ENCODE measurements around the gene SERF1B.
"Not testable (repeated sequence)": the region's sequence is repeated elsewhere in the genome, so short reads cannot be mapped to it uniquely, and the experiment has no call there.

SERF1B gene

DNA sequence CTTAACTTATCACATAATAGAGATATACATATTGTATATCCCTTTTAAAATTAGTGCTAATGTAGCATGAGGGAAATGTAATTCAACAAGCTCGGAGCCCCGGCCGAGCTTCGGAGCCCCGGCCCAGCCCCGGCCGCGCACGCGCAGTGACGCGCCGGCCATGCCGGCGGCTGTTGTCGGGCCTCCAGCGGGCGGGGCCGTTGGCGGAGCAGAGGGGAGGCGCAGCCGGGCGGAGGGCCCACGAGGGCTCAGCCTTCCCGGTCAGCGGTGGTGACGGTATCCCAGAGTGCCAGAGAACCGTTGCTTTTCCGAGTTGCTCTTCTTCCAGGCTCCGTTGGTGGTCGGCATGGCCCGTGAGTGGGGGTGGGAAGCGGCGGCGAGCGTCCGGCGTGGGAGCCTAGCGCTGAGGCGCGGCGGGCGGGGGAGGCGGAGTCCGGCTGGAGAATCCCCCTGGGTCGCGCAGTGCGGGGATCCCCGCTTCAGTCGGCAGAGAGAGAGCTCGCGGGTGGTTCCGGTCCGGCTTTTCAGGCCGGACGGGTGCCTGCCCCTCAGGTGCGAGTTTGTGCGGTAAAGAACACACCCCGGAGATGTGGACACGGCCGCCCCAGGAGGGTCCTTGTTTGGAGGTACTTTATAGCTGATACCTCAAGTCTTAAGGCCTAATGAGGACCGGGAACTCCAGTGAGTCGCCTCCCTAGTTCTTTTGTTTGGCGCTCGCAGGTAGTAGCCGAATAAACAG is at the start of gene SERF1B:
Gene SERF1B, plus strand, starts transcription at position 146 of the 739 bp plus-strand sequence. Its CDS starts 201 bp downstream, at position 347.
- not testable (repeated sequence) for H3K27ac ChIP-seq

DNA sequence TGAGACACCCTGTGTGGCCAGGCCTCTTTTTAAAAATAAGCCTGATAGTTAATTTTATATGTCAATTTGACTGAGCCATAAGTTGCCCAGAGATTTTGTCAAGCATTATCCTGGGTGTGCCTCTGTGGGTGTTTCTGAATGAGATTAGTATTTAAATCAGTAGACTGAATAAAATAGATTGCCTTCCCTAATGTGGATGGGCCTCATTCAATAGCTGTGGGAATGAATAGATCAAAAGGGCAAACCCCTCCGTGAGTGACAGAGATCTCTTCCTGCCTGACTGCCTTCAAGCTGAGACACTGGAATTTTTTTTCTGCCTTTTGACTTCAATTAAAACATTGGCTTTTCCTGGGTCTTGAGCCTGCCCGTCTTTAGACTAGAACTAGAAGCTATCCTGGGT is 33.3 kb upstream of the SERF1B start:
- not testable (repeated sequence) for H3K27ac ChIP-seq

DNA sequence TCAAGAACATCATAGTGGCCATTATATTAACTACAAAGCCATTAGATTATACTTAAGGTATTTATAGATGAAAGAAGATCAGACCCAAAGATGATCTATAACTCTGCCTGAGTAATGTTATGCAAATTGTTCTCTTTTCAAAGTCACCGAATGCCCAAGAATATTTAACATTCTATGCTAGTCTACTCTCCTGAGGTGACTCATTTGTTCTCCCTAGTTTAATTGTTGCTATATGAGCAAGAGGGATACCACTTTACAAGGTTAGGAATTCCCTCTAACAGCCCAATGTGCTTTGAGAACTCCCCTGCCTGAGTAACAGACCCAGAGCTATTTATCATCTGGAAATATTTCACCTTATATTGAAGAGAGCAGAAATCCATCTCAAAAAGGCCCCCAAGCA is 29.5 kb upstream of the SERF1B start:
- not testable (repeated sequence) for H3K27ac ChIP-seq

DNA sequence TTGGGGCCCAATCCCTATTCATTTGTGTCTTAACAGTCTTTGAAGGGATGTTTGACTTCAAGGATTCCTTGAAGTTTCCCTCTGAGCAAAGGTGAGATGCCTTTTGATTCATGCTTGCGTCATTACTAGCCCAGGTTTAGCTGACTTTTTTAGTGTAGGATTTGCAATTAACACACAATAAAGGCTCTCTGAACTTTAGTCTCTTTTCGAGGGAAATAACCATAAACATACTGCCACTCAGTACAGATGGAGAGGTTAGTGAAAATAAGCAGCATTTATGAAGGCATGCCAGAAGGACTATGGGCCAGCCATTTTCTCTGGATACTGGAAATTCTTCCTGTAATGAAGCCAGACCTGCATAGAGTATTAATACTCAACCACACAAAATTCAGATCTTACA is 4.4 kb upstream of the SERF1B start:
- H3K27ac ChIP-seq = not testable (repeated sequence)

DNA sequence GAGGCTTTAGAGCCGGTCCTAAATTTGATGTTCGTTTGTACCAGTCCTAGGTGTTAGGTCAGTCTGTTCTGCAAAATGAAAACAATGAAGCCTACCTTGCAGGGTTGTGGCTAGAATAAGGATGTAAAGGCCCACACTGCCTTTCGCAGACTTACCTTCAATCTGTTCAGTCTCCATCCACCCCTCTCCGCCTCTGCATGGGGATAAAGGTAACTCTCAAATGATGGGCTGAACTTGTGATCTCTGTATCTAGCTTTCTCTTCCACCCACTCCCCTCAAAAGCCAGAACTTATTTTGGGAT is 744 bp downstream of the SERF1B start:
- H3K27ac ChIP-seq = not testable (repeated sequence)

DNA sequence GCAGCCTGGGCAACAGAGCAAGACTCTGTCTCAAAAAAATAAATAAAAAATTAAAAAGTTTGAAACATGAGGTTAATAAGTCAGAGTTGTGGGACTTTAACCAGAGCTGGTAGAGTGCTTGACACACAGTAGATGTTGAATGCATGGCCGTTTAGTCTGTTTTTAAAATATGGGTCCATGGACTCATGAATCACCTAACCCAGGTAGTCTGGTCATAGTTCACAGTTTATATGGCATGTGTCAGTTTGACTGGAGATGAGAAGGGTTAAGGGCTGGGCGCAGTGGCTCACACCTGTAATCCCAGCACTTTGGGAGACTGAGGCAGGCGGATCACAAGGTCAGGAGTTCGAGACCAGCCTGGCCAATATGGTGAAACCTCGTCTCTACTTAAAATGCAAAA is 6.2 kb downstream of the SERF1B start:
- not testable (repeated sequence) for H3K27ac ChIP-seq

DNA sequence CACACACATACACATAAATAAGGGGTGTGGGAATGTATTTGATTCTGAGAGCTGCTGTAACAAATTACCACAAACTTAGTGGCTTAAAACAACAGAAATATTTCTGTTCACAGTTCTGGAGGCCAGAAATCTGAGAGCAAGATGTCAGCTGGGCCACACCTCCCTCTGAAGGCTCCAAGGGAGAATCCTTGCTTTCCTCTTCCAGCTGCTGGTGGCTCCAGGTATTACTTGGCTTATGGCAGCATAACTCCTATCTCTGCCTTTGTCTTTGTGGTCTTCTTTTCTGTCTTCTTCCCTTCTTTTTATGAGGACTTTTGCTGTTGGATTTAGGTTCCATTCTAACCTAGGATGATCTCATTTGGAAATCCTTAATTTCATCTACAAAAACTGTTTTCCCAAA is 16.4 kb downstream of the SERF1B start:
- not testable (repeated sequence) for H3K27ac ChIP-seq

DNA sequence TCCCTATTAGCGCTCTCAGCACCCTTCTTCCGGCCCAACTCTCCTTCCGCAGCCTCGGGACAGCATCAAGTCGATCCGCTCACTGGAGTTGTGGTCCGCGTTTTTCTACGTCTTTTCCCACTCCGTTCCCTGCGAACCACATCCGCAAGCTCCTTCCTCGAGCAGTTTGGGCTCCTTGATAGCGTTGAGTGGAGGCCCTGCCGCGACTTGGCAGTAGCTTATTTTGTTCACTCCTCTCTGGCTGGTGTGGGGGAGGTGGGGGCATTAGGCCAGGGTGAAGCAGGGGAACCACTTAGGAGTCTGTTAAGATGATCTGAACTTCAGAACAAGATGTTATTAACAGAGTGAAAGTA is 24.7 kb downstream of the SERF1B start:
- H3K27ac ChIP-seq = not testable (repeated sequence)

DNA sequence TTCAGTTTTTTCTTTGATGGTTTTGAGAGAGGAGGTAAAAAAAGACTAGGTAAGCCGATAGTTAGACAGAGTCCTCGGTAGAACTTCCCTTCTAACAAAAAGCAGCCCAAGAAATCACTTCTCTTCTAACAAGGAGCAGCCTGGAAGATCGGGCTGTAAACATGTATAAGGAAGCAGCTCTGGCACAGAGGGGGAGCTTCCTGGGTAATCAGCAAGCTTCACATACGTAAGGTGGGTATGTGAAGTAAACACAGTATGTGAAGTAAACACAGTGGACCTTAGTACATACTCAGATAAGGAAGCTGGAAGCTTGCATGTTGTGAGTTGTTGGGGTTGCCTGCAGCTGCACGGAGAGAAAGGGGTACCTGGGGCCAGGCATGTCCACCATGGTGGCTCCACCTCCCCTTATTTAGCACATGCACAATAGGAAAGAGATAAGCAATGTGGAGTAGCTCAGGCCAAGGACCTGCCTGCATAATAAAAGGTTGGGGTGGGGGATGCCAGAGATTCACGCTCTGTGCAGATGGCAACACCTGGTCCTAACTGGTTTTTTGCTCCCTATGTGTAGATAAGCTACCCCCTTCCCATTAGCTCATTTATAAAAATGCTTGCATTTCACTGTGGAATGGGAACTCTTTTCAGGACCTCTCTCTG is 31.4 kb downstream of the SERF1B start:
- H3K27ac ChIP-seq = not testable (repeated sequence)

DNA sequence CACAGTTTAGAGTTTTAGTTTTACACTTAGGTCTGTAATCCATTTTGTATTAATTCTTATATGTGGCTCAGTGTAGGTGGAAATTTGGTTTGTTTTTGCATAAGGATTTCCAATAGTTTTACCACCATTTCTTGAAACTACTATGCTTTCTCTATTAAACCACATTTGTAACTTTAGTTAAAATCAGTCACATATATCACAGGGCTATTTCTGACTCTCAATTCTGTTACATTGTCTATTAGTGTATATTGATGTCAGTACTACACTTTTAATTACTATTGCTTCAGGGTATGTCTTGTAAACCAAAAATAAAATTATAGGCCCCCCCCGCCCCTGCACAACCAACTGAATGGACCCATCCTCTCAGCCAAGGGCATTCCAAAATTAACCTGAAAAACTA is 32.1 kb downstream of the SERF1B start:
- not testable (repeated sequence) for H3K27ac ChIP-seq

DNA sequence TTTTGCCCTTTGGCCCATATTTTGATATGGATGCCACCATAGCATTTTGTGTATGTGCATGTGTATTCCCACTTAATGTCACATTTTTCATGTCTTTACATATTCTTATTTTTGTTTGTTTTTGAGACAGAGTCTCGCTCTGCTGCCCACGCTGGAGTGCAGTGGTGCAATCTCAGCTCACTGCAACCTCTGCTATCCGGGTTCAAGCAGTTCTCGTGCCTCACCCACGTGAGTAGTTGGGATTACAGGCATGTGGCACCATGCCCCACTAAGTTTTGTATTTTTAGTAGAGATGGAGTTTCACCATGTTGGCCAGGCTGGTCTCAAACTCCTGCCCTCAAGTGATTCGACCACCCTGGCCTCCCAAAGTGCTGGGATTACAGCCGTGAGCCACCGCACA is 52.6 kb downstream of the SERF1B start:
- H3K27ac ChIP-seq = not testable (repeated sequence)

DNA sequence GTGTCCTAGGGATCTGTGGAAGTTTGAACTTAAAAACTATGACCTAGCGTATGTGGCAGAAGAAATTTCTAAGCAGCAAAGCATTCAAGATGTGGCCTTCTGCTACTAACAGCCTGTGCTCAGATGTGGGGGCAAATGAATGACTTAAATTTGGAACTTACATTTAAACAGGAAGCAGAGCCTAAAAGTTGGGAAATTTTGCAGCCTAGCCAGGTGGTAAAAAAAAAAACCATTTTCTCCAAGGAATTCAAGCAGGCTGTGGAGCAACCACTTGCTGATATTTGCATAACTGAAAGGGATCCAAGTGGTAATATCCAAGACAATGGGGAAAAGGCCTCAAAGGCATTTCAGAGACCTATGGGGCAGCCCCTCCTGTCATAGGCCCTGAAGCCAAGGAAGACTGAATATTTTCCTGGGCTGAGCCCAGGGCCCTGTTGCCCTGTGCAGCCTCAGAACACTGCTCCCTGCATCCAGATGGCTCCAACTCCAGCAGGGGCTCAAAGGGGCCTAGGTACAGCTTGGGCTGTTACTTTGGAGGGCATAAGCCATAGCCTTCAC is 63.9 kb downstream of the SERF1B start:
- H3K27ac ChIP-seq = not testable (repeated sequence)

DNA sequence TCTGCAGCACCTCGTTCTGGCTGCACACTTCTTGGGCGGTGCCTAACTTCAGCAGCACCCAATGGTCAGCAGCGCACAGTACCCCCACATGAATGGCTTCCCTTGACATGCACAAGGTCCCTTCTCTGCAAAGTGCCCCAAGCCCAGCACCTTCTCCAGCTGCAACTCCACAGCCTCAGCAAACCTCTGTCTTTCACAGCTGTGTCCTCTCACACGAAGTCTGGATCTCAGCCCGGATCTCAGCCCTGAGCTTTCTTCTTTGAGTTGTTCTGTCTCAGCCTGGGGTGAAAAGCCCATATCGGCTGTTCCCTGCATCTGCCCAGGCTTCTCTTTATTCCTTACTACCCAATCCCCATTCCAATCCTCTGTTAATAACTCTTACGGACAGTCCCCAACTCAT is 66.7 kb downstream of the SERF1B start:
- not testable (repeated sequence) for H3K27ac ChIP-seq
